Fibroblast of lung (primary cell): ENCODE data around the gene MBLAC1.

Source experiments
- CTCF ChIP-seq, 2 donors: IDR thresholded peaks in 1 of 2; conservative IDR thresholded peaks in 1 of 2; 1 replicate in 1 of 2; 2 replicates in 1 of 2; pipeline ENCODE4 v1.5.1; 2011 to 2012; ENCODE audit warnings: low read length in 2 of 2, control low read depth in 1 of 2, inconsistent platforms in 1 of 2, low read depth in 1 of 2, mild to moderate bottlenecking in 1 of 2
- EZH2 ChIP-seq: IDR thresholded peaks from 2 replicates; pipeline ENCODE4 v1.5.1; 2012; ENCODE audit warnings: low read length, control low read depth, mild to moderate bottlenecking; ENCODE audit errors: missing control alignments

- TF ChIP-seq CTCF (conservative IDR thresholded peaks at IDR 0.05 in 1 of 2, IDR thresholded peaks at IDR 0.05 in 1 of 2; ENCODE audit: low read depth in 1 of 2, low read length in 2 of 2) (no peak), EZH2 (no peak)
Observed at GRCh38 chr7:100126239-100126930, 382 bp upstream of the MBLAC1 start.
